GM12878 (cell line): ENCODE results near the gene CHRM5. TPM values are rescaled to one million over a fixed set of nuclear protein-coding genes. Genes with fewer than 3 reads are reported as not detected.
A peak's percentile ranks its signal among the peaks of the same experiment; 100 is the strongest.

Source experiments
- CHD2 ChIP-seq: IDR thresholded peaks from 2 replicates; pipeline ENCODE4 v1.6.1; 2011; ENCODE audit warnings: low read depth, low read length, improper control_type of control experiment, borderline replicate concordance
- CHD4 ChIP-seq: fragments of 200-600 bp; sonication (generic); IDR thresholded peaks from 2 replicates; pipeline ENCODE4 v1.6.1; 2016; ENCODE audit warnings: mild to moderate bottlenecking
- HDAC2 ChIP-seq: fragments of 200-600 bp; sonication (generic); IDR thresholded peaks from 2 replicates; pipeline ENCODE4 v1.6.1; 2017
- IKZF2 ChIP-seq, 2 experiments: fragments of 450-650 bp; IDR thresholded peaks; 2 replicates each; pipeline ENCODE4 v1.6.1; 2017; ENCODE audit warnings: mild to moderate bottlenecking in 2 of 2, moderate library complexity in 2 of 2
- KDM1A ChIP-seq: fragments of 200-600 bp; sonication (generic); IDR thresholded peaks from 2 replicates; pipeline ENCODE4 v1.6.1; 2016; ENCODE audit warnings: borderline replicate concordance
- NBN ChIP-seq: fragments of 450-650 bp; IDR thresholded peaks from 2 replicates; pipeline ENCODE4 v1.6.1; 2016
- POLR2A ChIP-seq: IDR thresholded peaks from 2 replicates; pipeline ENCODE4 v1.6.1; 2011; ENCODE audit warnings: low read depth, mild to moderate bottlenecking, low read length
- POLR2AphosphoS2 ChIP-seq: IDR thresholded peaks from 2 replicates; pipeline ENCODE4 v1.6.1; 2011; ENCODE audit warnings: low read depth, mild to moderate bottlenecking, low read length, improper control_type of control experiment, moderate library complexity
- RBBP5 ChIP-seq: fragments of 200-600 bp; sonication (generic); conservative IDR thresholded peaks from 2 replicates; pipeline ENCODE4 v1.6.1; 2016
- SKIL ChIP-seq: fragments of 450-650 bp; IDR thresholded peaks from 2 replicates; pipeline ENCODE4 v1.6.1; 2017; ENCODE audit warnings: mild to moderate bottlenecking, low read depth, inconsistent platforms; ENCODE audit not compliant: poor library complexity, severe bottlenecking
- SMAD1 ChIP-seq: fragments of 450-650 bp; IDR thresholded peaks from 2 replicates; pipeline ENCODE4 v1.6.1; 2018; ENCODE audit warnings: mild to moderate bottlenecking, low read depth; ENCODE audit not compliant: partially characterized antibody
- SMAD5 ChIP-seq: IDR thresholded peaks from 2 replicates; pipeline ENCODE4 v1.6.1; 2016; ENCODE audit warnings: antibody characterized with exemption, low read depth
- SRF ChIP-seq, 2 experiments: IDR thresholded peaks; 2 replicates each; pipeline ENCODE4 v1.6.1; 2011; ENCODE audit warnings: low read depth in 2 of 2, low read length in 2 of 2, mild to moderate bottlenecking in 1 of 2, moderate library complexity in 1 of 2
- SUPT20H ChIP-seq: IDR thresholded peaks from 2 replicates; pipeline ENCODE4 v1.6.1; 2011; ENCODE audit warnings: low read depth, mild to moderate bottlenecking, low read length, moderate library complexity, borderline replicate concordance; ENCODE audit not compliant: control insufficient read depth
- TBL1XR1 ChIP-seq: IDR thresholded peaks from 2 replicates; pipeline ENCODE4 v1.6.1; 2012; ENCODE audit warnings: low read depth, low read length, improper control_type of control experiment
- ZNF207 ChIP-seq: fragments of 450-650 bp; IDR thresholded peaks from 2 replicates; pipeline ENCODE4 v1.6.1; 2014; ENCODE audit warnings: antibody characterized with exemption, mild to moderate bottlenecking, borderline replicate concordance
- ZNF592 ChIP-seq: fragments of 450-650 bp; IDR thresholded peaks from 2 replicates; pipeline ENCODE4 v1.6.1; 2017; ENCODE audit warnings: mild to moderate bottlenecking, moderate library complexity
- polyA plus RNA-seq, 11 experiments: library from polyadenylated mRNA; depleted of rRNA in 4 of 11; unstranded in 6 of 11; stranded (reverse) in 5 of 11; fragments of >200 nt; fragmentation: Nextera tagmentation in 4 of 11; fragmentation: Illumina TruSeq in 1 of 11; extraction: Ambion mirVana in 4 of 11; extraction: Trizol in 1 of 11; gene quantifications; 1 replicate in 1 of 11; 2 replicates in 10 of 11; pipeline versions ENCODE4 v1.2.1 to v1.2.3, GENCODE V29; 2011 to 2016; ENCODE audit warnings: inconsistent platforms in 2 of 11, missing spikeins in 2 of 11, low read depth in 1 of 11
- total RNA-seq, 4 experiments: library from RNA; depleted of rRNA in 3 of 4; stranded (reverse); fragments of >200 nt in 3 of 4; fragmentation: Illumina TruSeq in 1 of 4; extraction: Trizol in 1 of 4; gene quantifications; 2 replicates each; pipeline versions ENCODE4 v1.2.1 to v1.2.3, GENCODE V29; 2013 to 2021
- TF ChIP-seq, protein P1 (sequence below): fragments of 450-650 bp; IDR thresholded peaks from 2 replicates; pipeline ENCODE4 v1.6.1; 2017; ENCODE audit warnings: borderline replicate concordance
- TF ChIP-seq, protein P2 (sequence below): fragments of 450-650 bp; IDR thresholded peaks from 2 replicates; pipeline ENCODE4 v1.6.1; 2014; ENCODE audit warnings: mild to moderate bottlenecking
- TF ChIP-seq, protein P3 (sequence below): fragments of 450-650 bp; conservative IDR thresholded peaks from 2 replicates; pipeline ENCODE4 v1.6.1; 2017; ENCODE audit warnings: mild to moderate bottlenecking, moderate library complexity

Gene CHRM5
- total and polyA plus RNA-seq, 10 of the 15 experiments (the other 5 are each of a cell fraction or from before 2014, with no cell fraction given): 0.01 to 0.10 (median 0.04) TPM; not detected in 6

GRCh38 chr15:34038023-34038870 is 70.0 kb downstream of the CHRM5 start (continued):
- TF ChIP-seq SKIL: no peak
- TF ChIP-seq NBN: peak; percentile 67
- no peak for TF ChIP-seq HDAC2
- TF ChIP-seq, protein P1, sequence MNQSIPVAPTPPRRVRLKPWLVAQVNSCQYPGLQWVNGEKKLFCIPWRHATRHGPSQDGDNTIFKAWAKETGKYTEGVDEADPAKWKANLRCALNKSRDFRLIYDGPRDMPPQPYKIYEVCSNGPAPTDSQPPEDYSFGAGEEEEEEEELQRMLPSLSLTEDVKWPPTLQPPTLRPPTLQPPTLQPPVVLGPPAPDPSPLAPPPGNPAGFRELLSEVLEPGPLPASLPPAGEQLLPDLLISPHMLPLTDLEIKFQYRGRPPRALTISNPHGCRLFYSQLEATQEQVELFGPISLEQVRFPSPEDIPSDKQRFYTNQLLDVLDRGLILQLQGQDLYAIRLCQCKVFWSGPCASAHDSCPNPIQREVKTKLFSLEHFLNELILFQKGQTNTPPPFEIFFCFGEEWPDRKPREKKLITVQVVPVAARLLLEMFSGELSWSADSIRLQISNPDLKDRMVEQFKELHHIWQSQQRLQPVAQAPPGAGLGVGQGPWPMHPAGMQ: no peak
- TF ChIP-seq RBBP5: 0 out of 2 replicates have a peak, but pooled peaks have one; percentile 76
- TF ChIP-seq, protein P2, sequence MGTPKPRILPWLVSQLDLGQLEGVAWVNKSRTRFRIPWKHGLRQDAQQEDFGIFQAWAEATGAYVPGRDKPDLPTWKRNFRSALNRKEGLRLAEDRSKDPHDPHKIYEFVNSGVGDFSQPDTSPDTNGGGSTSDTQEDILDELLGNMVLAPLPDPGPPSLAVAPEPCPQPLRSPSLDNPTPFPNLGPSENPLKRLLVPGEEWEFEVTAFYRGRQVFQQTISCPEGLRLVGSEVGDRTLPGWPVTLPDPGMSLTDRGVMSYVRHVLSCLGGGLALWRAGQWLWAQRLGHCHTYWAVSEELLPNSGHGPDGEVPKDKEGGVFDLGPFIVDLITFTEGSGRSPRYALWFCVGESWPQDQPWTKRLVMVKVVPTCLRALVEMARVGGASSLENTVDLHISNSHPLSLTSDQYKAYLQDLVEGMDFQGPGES: no peak
- no peak for TF ChIP-seq IKZF2 (IDR thresholded peaks at IDR 0.05)
- no peak for TF ChIP-seq SRF (IDR thresholded peaks at IDR 0.05; ENCODE audit: low read depth in 2 of 2, low read length in 2 of 2)
- no peak for TF ChIP-seq CHD2
- peak; percentile 95 for TF ChIP-seq POLR2A
- no peak for TF ChIP-seq SUPT20H
- no peak for TF ChIP-seq TBL1XR1
- TF ChIP-seq KDM1A: no peak
- no peak for TF ChIP-seq CHD4
- peak; percentile 80; the same call in 1 of the 2 replicates for TF ChIP-seq ZNF207
- 0 out of 2 replicates have a peak, but pooled peaks have one; percentile 28 for TF ChIP-seq ZNF592
- TF ChIP-seq POLR2AphosphoS2: peak; percentile 56; the same call in 1 of the 2 replicates
- TF ChIP-seq, protein P3, sequence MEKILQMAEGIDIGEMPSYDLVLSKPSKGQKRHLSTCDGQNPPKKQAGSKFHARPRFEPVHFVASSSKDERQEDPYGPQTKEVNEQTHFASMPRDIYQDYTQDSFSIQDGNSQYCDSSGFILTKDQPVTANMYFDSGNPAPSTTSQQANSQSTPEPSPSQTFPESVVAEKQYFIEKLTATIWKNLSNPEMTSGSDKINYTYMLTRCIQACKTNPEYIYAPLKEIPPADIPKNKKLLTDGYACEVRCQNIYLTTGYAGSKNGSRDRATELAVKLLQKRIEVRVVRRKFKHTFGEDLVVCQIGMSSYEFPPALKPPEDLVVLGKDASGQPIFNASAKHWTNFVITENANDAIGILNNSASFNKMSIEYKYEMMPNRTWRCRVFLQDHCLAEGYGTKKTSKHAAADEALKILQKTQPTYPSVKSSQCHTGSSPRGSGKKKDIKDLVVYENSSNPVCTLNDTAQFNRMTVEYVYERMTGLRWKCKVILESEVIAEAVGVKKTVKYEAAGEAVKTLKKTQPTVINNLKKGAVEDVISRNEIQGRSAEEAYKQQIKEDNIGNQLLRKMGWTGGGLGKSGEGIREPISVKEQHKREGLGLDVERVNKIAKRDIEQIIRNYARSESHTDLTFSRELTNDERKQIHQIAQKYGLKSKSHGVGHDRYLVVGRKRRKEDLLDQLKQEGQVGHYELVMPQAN: 0 out of 2 replicates have a peak, but pooled peaks have one; percentile 33
- no peak for TF ChIP-seq SMAD1
- TF ChIP-seq SMAD5: peak; percentile 75
